Ectodermal cell (in vitro differentiated cells): ENCODE data around the gene MOCOS.

ENCODE experiments used
- H3K27ac ChIP-seq: 2 replicates; pipeline ENCODE4 v1.7.0; 2013; ENCODE audit warnings: mild to moderate bottlenecking, low read depth, low read length; ENCODE audit not compliant: insufficient read depth, poor library complexity, severe bottlenecking
- H3K27me3 ChIP-seq: 2 replicates; pipeline ENCODE4 v1.7.0; 2013; ENCODE audit warnings: mild to moderate bottlenecking, low read length; ENCODE audit not compliant: insufficient read depth, control insufficient read depth, poor library complexity, severe bottlenecking
- H3K36me3 ChIP-seq: one replicate; pipeline ENCODE4 v1.7.0; 2013; ENCODE audit warnings: low read length; ENCODE audit not compliant: control insufficient read depth, insufficient read depth
- H3K4me1 ChIP-seq: one replicate; pipeline ENCODE4 v1.7.0; 2013; ENCODE audit warnings: low read length; ENCODE audit not compliant: control insufficient read depth, insufficient read depth
- H3K4me3 ChIP-seq: 2 replicates; pipeline ENCODE4 v1.7.0; 2013; ENCODE audit warnings: low read depth, low read length, control low read depth; ENCODE audit not compliant: insufficient read depth
- H3K9me3 ChIP-seq: 2 replicates; pipeline ENCODE4 v1.7.0; 2013; ENCODE audit warnings: mild to moderate bottlenecking, low read length, moderate library complexity; ENCODE audit not compliant: control insufficient read depth
- WGBS, 2 experiments: methylation state at CpG; one replicate each; pipeline ENCODE4 v1.1.7; 2013; ENCODE audit warnings: missing lambda C conversion rate in 2 of 2; 5-methylcytosine and 5-hydroxymethylcytosine counted together

The MOCOS gene

DNA sequence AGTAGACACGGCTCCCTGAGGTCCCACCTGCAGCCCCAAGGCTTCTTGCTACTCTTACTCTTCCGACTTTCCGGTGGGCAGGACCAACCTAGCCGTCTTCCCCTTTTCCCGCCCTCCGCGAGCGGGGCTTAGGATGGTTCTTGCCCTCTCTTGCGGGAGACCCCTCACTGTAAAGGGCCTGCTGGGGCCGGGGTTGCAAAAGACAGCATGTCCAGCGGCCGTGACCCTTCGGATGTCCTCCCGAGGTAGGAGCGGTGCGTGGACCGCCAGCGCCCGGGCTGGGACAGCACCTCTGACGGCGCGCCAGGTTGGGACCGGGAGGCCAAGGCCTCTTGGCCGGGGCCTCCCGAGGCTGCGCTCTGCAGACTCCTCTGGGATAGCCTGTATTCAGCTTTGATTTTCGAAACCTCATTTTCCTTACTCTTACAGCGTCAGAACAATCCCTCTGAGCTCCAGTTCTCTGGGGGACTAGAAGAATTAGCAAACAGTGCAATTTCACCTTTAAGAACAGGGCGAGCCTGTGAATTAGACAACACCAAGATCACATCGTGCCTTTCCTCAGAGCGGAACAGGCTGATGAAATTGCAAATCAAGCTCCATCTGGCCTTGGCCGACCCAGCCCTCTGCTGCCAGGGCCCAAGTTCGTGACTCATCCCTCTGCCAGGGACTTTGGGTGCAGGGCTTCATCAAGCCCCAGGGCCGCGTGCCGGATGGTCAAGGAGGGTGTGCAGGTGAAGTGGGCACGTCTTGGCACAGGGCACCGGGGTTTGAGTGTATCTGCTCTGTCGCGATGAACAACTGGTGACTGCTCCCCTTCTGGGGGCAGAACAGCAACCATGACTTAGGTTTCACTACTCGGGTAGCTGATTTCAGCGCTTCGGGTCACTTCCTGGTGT lies 777 bp downstream of the MOCOS start:
- peaks cover 56% of the 10 kb centered on the region for H3K27me3 ChIP-seq
- peak overlapping the region; percentile 48 for H3K4me3 ChIP-seq
- H3K27ac ChIP-seq: no peak overlapping the region
- H3K9me3 ChIP-seq: no peaks in the 10 kb centered on the region
- 35 to 36% methylated on average over 43 of the region's 43 CpGs for WGBS, 2 experiments
- no peaks in the 10 kb centered on the region for H3K4me1 ChIP-seq
- no peaks in the 10 kb centered on the region for H3K36me3 ChIP-seq

DNA sequence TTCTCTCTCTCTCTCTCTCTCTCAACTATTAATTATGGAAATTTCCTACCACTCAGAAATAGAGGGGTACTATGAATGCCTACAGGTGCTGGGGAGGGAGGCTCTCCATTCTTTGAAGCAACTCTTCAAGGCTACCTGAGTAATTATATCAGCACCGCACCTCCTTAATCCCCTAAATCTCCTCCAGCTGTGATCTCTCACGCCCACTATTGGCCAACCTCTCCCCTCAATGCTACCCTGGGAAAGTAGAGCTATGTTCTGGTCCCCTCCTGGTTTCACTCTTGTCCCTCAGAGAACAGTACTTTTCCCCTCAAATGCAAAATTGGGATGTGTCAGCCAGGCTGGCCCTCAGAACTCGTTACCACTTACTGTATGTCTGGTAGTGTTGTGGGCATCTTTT lies 1.6 kb downstream of the MOCOS start:
- Histone ChIP-seq H3K4me1 (no peaks in the 10 kb centered on the region), H3K27me3 (peaks cover 56% of the 10 kb centered on the region), H3K9me3 (no peaks in the 10 kb centered on the region), H3K36me3 (no peaks in the 10 kb centered on the region), H3K27ac (no peak overlapping the region), H3K4me3 (no peak overlapping the region)
- WGBS, 2 experiments: 58 to 64% methylated on average over 3 of the region's 3 CpGs

DNA sequence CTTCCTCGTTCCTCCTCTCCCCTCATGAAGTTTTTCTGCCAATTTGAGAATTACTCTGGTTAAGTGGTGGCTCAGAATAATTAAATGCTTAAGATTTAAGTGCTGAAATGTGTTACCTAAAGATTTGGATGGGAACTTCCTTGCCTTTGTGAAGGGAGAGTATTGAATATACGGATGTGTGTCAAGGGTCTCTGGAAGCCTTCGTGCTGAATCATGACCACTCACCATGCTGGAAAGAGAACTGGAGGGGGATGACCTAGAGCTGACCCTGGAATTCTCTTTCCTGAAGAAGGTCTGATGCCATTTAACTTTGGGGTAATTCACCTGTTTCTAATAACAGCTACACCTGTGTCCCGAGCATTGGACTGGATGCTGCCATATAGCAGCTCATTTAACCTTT lies 2.2 kb downstream of the MOCOS start:
- no peaks in the 10 kb centered on the region for H3K36me3 ChIP-seq
- WGBS, 2 experiments: 92 to 94% methylated on average over 3 to 4 of the region's 4 CpGs
- no peaks in the 10 kb centered on the region for H3K9me3 ChIP-seq
- no peak overlapping the region for H3K4me3 ChIP-seq
- H3K4me1 ChIP-seq: no peaks in the 10 kb centered on the region
- H3K27ac ChIP-seq: no peak overlapping the region
- peaks cover 56% of the 10 kb centered on the region for H3K27me3 ChIP-seq

DNA sequence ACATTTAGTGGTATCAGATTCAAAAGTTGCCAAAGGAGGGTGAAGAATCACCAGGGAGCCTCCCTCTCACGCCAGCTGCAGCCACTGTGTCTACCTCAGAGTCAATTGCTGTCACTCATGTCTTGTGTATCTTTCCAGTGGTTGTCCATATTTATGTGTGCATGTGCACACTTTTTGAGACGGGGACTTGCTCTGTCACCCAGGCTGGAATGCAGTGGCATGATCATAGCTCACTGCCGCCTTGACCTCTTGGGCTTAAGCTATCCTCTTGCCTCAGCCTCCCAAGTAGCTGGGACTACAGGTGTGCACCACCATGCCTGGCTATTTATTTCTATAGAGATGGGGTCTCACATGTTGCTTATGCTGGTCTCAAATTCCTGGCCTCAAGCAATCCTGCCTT lies 4.0 kb downstream of the MOCOS start:
- WGBS, 2 experiments: 92 to 94% methylated on average over 3 of the region's 3 CpGs
- H3K9me3 ChIP-seq: no peaks in the 10 kb centered on the region

DNA sequence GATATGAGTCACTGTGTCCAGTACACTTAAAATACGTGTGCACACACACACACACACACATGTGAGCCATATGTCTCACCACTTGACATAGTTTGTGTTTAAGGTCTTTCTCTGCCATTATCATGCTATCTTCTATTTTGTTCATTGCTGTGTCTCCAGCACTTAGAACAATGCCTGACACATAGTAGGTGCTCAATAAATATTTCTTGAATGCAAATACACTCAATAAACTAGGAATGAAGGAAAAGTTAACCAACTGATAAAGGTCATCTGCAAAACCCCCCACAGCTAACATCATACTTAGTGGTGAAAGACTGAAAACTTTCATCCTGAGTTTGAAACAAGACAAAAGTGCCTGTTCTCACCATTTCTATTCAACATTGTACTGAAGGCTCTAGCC lies 4.4 kb downstream of the MOCOS start:
- no peak overlapping the region for H3K27ac ChIP-seq
- H3K4me1 ChIP-seq: no peaks in the 10 kb centered on the region
- WGBS, 2 experiments: 96 to 100% methylated on average over 1 of the region's 1 CpG
- H3K9me3 ChIP-seq: no peaks in the 10 kb centered on the region
- no peaks in the 10 kb centered on the region for H3K36me3 ChIP-seq
- H3K27me3 ChIP-seq: peaks cover 34% of the 10 kb centered on the region
- H3K4me3 ChIP-seq: no peak overlapping the region

More for the DNA sequence above, 4.0 kb downstream of the MOCOS start:
- H3K4me3 ChIP-seq: no peak overlapping the region
- H3K36me3 ChIP-seq: no peaks in the 10 kb centered on the region
- H3K4me1 ChIP-seq: no peaks in the 10 kb centered on the region
- peaks cover 38% of the 10 kb centered on the region for H3K27me3 ChIP-seq
- H3K27ac ChIP-seq: no peak overlapping the region

DNA sequence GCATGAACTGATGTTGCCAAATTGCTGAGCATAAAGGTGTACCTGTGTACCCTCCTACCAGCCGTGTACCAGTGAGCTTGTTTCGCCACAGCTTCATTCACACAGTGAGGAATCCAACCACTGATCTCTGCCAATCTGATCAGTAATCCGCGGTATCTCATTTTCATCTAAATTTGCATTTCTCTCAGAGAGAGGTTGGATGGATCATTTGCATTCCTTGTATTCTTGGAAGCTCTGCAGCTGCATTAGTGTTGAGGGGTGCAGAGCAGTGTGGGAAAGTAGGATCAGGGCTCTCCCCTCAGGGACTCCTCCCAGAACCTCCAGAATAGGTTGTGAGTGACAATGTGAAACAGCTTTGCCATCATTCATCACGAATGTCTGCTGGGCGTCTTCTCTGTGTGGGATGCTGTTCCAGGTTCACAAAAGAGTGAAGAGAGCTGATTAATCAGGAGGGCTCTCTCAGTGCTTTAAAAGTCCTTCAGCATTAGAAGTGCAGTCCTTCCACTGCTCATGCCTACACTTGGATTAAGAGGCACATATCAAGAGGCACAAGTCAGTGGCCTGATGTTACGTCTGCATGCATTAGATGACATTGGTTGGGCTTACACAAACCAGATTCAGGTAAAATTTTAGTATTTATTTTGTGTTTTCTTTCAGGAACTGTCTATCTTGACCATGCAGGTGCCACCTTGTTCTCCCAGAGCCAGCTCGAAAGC lies 7.5 kb downstream of the MOCOS start:
- H3K4me3 ChIP-seq: no peak overlapping the region
- H3K4me1 ChIP-seq: no peaks in the 10 kb centered on the region
- no peak overlapping the region for H3K27ac ChIP-seq
- WGBS, 2 experiments: 84 to 90% methylated on average over 8 of the region's 8 CpGs
- H3K36me3 ChIP-seq: no peaks in the 10 kb centered on the region
- no peaks in the 10 kb centered on the region for H3K9me3 ChIP-seq
- peaks cover 3% of the 10 kb centered on the region for H3K27me3 ChIP-seq

DNA sequence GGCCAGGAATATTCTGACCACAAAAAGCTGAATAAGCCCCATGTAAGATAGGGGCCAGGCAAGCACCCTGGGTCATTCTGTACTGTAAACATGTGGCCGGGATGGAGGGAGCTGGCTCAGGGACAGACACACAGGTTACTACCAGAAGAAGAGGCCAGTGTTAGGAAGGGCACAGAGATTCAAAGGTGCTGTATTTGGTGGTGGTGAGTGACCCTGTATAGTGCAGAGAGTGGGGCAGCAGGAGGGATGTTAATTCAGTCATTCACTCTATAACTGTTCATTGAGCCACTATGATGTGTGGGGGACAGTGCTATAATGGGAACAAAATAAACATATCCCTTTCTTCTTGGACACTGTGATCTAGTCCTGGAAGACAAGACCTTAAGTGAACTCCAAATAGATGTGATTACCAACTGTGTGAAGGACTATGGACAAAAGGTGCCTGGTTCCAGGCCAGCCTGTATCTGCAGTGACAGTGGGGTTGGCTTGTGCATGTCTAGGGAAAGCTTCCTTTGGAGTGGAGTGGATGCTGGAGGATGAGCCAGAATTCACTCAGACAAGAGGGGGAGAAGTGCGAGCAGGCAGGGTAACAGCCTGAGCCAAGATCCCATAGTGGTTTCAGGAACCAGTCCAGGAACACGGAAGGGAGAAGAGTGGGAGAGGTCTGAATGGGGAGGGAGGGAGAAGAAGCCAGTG lies 8.3 kb downstream of the MOCOS start:
- WGBS, 2 experiments: 89 to 92% methylated on average over 3 of the region's 3 CpGs
- H3K4me1 ChIP-seq: no peaks in the 10 kb centered on the region
- no peaks in the 10 kb centered on the region for H3K27me3 ChIP-seq
- H3K27ac ChIP-seq: no peak overlapping the region
- H3K36me3 ChIP-seq: no peaks in the 10 kb centered on the region
- H3K4me3 ChIP-seq: no peak overlapping the region
- no peaks in the 10 kb centered on the region for H3K9me3 ChIP-seq

DNA sequence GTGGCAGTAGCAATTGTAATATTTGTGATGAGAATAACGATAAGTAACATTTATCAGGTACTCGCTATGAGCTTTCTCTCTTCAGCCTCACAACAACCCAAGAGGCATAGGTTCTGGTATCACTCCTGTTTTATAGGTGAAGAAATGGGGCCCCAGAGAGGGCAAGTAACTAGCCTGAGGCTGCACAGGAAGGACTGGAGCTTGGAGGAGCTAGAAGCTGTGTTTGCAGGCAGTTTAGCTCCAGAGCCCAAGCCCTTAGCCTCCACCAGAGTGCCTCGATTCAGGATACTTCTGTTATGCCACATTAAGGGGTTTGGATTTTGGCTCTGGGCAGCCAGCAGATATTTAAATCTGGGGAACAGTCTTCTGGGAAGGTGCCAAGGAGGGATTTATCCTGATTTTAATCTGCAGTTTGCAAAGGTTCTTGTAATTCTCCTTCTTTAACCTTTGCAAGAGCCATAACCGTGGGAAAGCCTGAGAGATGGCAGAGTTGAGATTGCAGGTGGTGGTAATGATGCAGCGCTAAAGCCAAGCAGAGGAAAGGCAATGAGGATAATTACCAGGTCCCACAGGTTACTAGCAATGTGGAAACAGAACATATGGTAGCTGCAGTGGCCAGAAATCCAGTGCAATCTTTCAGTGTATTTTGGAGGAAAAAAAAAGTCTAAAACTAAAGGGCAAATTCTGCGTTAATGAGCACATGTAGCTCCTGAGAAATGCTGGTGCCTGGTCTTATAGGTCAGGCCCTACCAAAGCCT lies 9.1 kb downstream of the MOCOS start:
- no peaks in the 10 kb centered on the region for H3K36me3 ChIP-seq
- H3K9me3 ChIP-seq: no peaks in the 10 kb centered on the region
- no peaks in the 10 kb centered on the region for H3K4me1 ChIP-seq
- no peak overlapping the region for H3K4me3 ChIP-seq
- H3K27me3 ChIP-seq: no peaks in the 10 kb centered on the region
- no peak overlapping the region for H3K27ac ChIP-seq
- WGBS, 2 experiments: 90 to 96% methylated on average over 6 of the region's 6 CpGs

DNA sequence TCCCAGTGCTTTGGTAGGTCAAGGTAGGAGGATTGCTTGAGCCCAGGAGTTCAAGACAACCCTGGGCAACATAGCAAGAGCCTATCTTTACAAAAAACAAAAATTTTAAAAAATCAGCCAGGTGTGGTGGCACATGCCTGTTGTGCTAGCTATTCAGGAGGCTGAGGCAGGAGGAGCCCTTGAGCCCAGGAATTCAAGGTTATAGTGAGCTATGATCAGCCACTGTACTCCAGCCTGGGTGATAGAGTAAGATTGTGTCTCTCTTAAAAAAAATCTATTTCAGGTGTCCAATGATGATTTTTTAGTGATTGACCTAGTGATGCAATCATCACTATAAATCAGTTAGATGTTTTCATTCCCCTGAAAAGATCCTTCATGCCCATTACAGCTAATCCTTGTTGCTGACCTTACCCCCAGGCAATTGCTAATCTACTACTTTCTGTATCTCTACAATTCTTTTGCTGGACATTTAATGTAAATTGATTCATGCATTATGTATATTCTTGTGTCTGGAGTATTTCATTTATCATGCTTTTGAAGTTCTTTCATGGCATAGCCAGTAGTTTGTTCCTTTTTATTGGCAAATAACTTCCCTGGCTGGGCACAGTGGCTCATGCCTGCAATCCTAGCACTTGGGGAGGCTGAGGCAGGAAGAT lies 10.3 kb downstream of the MOCOS start:
- no peaks in the 10 kb centered on the region for H3K27me3 ChIP-seq
- H3K36me3 ChIP-seq: no peaks in the 10 kb centered on the region
- no peaks in the 10 kb centered on the region for H3K4me1 ChIP-seq
- H3K27ac ChIP-seq: no peak overlapping the region
- no peak overlapping the region for H3K4me3 ChIP-seq
- no peaks in the 10 kb centered on the region for H3K9me3 ChIP-seq
